ENCODE data around the gene SCN9A. TPM values are rescaled to one million over a fixed set of nuclear protein-coding genes. Genes with fewer than 3 reads are reported as not detected.

Gene SCN9A
- total and polyA plus RNA-seq, 2 donors (not counting 1 experiment from before 2014, with no cell fraction given): not detected

GRCh38 chr2:166246901-166247300 lies 128.8 kb downstream of the SCN9A start:
- intact Hi-C loops (cut with micrococcal nuclease): no loop called here
- H3K79me2 ChIP-seq (ENCODE audit: control insufficient read depth, insufficient read depth, low read length): no peaks in the 10 kb centered on the region
- H3K4me1 ChIP-seq (ENCODE audit: control insufficient read depth in 2 of 2, insufficient read depth in 2 of 2, low read length in 2 of 2): no peaks in the 10 kb centered on the region
- no peak overlapping the region for H3K27ac ChIP-seq (ENCODE audit: low read length in 2 of 2)
- Mint-ChIP-seq H3K4me3 (no peak overlapping the region), H3K4me1 (no peaks in the 10 kb centered on the region), H3K27ac (no peak overlapping the region), H3K9me3 (ENCODE audit: insufficient read depth) (no peaks in the 10 kb centered on the region), H3K27me3 (no peaks in the 10 kb centered on the region)
- H3K36me3 ChIP-seq (replicated peaks in 1 of 2; ENCODE audit: control extremely low read depth in 1 of 2, control insufficient read depth in 1 of 2, extremely low read depth in 1 of 2, insufficient read depth in 2 of 2, low read length in 1 of 2): no peaks in the 10 kb centered on the region
- no peak overlapping the region for H3K4me3 ChIP-seq (ENCODE audit: control extremely low read depth in 1 of 5, extremely low read depth in 1 of 5, insufficient read depth in 1 of 5, low read depth in 2 of 5, low read length in 4 of 5)
- no peak overlapping the region for H3K9ac ChIP-seq (ENCODE audit: low read length)
- TF ChIP-seq CTCF (IDR thresholded peaks at IDR 0.05) (no peak), EZH2 (IDR thresholded peaks at IDR 0.05; ENCODE audit: borderline replicate concordance, insufficient read depth, low read depth, low read length, poor library complexity, severe bottlenecking) (no peak)
- no peak for DNase-seq
- ChIA-PET CTCF (no interaction called here), POLR2A (no interaction called here)
- H3K9me3 ChIP-seq (ENCODE audit: control extremely low read depth in 1 of 3, control insufficient read depth in 2 of 3, insufficient read depth in 1 of 3, low read length in 2 of 3): no peaks in the 10 kb centered on the region
- H3K4me2 ChIP-seq (replicated peaks; ENCODE audit: low read depth, low read length, poor library complexity, severe bottlenecking): no peak overlapping the region
- H4K20me1 ChIP-seq (ENCODE audit: control insufficient read depth, insufficient read depth, low read length, poor library complexity, severe bottlenecking): no peaks in the 10 kb centered on the region
- WGBS (ENCODE audit: insufficient coverage): no CpG with 5 or more reads among the region's 1 CpG
- H2AFZ ChIP-seq (ENCODE audit: insufficient read depth, low read depth, low read length, poor library complexity, severe bottlenecking): no peak overlapping the region
- H3K27me3 ChIP-seq (replicated peaks in 1 of 4; ENCODE audit: control extremely low read depth in 1 of 4, control insufficient read depth in 3 of 4, insufficient read depth in 4 of 4, low read length in 3 of 4): no peaks in the 10 kb centered on the region
- no peak for ATAC-seq (ENCODE audit: low read depth)

- intact Hi-C loops (cut with micrococcal nuclease): no loop called here
- Mint-ChIP-seq H3K27ac (no peak overlapping the region), H3K27me3 (no peaks in the 10 kb centered on the region), H3K4me3 (no peak overlapping the region), H3K9me3 (ENCODE audit: insufficient read depth) (no peaks in the 10 kb centered on the region), H3K4me1 (no peaks in the 10 kb centered on the region)
- ATAC-seq (ENCODE audit: low read depth) (no peak), DNase-seq (no peak)
- no peaks in the 10 kb centered on the region for H3K27me3 ChIP-seq (replicated peaks in 1 of 4; ENCODE audit: control extremely low read depth in 1 of 4, control insufficient read depth in 3 of 4, insufficient read depth in 4 of 4, low read length in 3 of 4)
- H3K9me3 ChIP-seq (ENCODE audit: control extremely low read depth in 1 of 3, control insufficient read depth in 2 of 3, insufficient read depth in 1 of 3, low read length in 2 of 3): no peaks in the 10 kb centered on the region
- H4K20me1 ChIP-seq (ENCODE audit: control insufficient read depth, insufficient read depth, low read length, poor library complexity, severe bottlenecking): no peaks in the 10 kb centered on the region
- no peaks in the 10 kb centered on the region for H3K79me2 ChIP-seq (ENCODE audit: control insufficient read depth, insufficient read depth, low read length)
- H3K9ac ChIP-seq (ENCODE audit: low read length): no peak overlapping the region
- POLR2A ChIA-PET: no interaction called here
- no peaks in the 10 kb centered on the region for H3K36me3 ChIP-seq (replicated peaks in 1 of 2; ENCODE audit: control extremely low read depth in 1 of 2, control insufficient read depth in 1 of 2, extremely low read depth in 1 of 2, insufficient read depth in 2 of 2, low read length in 1 of 2)
- H3K4me3 ChIP-seq (ENCODE audit: control extremely low read depth in 1 of 5, extremely low read depth in 1 of 5, insufficient read depth in 1 of 5, low read depth in 2 of 5, low read length in 4 of 5): no peak overlapping the region
- H3K4me2 ChIP-seq (replicated peaks; ENCODE audit: low read depth, low read length, poor library complexity, severe bottlenecking): no peak overlapping the region
- H3K27ac ChIP-seq (ENCODE audit: low read length in 2 of 2): no peak overlapping the region
- CTCF ChIA-PET: no interaction called here
- H3K4me1 ChIP-seq (ENCODE audit: control insufficient read depth in 2 of 2, insufficient read depth in 2 of 2, low read length in 2 of 2): no peaks in the 10 kb centered on the region
- no peak overlapping the region for H2AFZ ChIP-seq (ENCODE audit: insufficient read depth, low read depth, low read length, poor library complexity, severe bottlenecking)
- TF ChIP-seq CTCF (IDR thresholded peaks at IDR 0.05): no peak
- no peak for TF ChIP-seq EZH2 (IDR thresholded peaks at IDR 0.05; ENCODE audit: borderline replicate concordance, insufficient read depth, low read depth, low read length, poor library complexity, severe bottlenecking)
Observed at GRCh38 chr2:166242309-166242708, 133.4 kb downstream of the SCN9A start.
